Measurements from ENCODE around the gene MCC. TPM values are rescaled to one million over a fixed set of nuclear protein-coding genes. Genes with fewer than 3 reads are reported as not detected.

MCC gene
- total RNA-seq, 3 donors from 2014 or later (not counting 1 experiment from before 2014, with no cell fraction given): 0.68 to 1.8 (median 1.4) TPM

GRCh38 chr5:112977440-112977861, 510.8 kb downstream of the MCC start:
- Histone ChIP-seq H3K36me3 (ENCODE audit: control insufficient read depth, insufficient read depth, low read length) (peaks cover 6% of the 10 kb centered on the region), H3K4me3 (ENCODE audit: low read length) (peak overlapping the region; percentile 90), H3K27me3 (ENCODE audit: control insufficient read depth, insufficient read depth, low read length) (no peaks in the 10 kb centered on the region), H3K4me1 (ENCODE audit: control insufficient read depth, insufficient read depth, low read length) (peaks cover 12% of the 10 kb centered on the region), H3K27ac (ENCODE audit: low read length) (peak overlapping the region; percentile 82), H3K9me3 (ENCODE audit: control insufficient read depth, insufficient read depth, low read length) (no peaks in the 10 kb centered on the region)
- intact Hi-C loops (cut with micrococcal nuclease): no loop called here
- ATAC-seq: no peak
- WGBS (ENCODE audit: insufficient coverage): 1% methylated on average over 13 of the region's 16 CpGs
- Mint-ChIP-seq H3K4me1 (peaks cover 58 to 59% of the 10 kb centered on the region in 2 donors), H3K36me3 (no peaks in the 10 kb centered on the region), H3K27me3 (ENCODE audit: low read depth in 2 of 2) (no peaks in the 10 kb centered on the region), H3K27ac (peak overlapping the region; percentile 87 to 94), H3K9me3 (no peaks in the 10 kb centered on the region), H3K4me3 (peak overlapping the region; percentile 98)
- no peak for TF ChIP-seq CTCF (IDR thresholded peaks at IDR 0.05)
- DNase-seq: peak in 1 of 2 donors; percentile 33

DNA sequence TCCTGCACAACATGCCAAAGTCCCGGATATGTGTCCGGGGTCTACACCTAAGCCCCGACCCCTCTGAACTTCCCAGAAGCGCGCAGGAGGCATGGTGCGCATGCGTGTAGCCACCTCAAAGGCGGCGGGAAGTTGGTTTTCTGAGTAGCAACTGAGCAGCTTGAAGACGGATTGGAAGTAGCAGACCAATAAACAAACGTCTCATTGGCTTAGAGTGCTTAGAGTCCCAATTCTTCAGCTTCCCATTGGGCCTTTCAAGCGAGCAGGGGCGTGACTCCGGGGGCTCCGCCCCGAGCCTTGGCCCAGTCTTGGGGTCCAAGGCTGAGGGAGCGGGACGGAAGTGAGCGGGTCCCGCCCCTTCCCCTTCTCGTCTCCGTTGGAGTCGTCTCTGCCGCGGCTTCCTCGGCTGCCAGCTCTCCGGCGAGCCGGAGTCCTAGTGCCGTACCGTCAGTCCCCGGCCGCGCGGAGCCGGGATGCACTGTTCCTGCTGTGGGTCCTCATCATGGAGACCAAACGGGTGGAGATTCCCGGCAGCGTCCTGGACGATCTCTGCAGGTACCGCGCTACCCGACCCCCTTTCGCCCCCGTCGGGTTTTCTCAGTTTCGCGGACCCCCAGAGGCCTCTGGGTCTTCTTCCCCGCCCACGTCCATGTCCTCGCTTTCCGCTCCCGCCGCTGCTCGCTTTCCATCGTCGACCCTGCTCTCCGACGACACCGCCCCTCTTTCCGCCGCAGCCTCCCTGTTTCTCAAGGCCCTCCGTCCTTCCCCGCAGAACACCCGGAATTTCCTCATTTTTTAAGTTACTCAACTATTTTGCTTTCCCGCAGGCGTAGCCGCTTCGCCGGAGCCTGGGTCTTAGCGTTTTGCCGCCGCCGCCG, 511.6 kb downstream of the MCC start, which contains the start of gene DCP2:
TSS of gene DCP2 (plus strand) at position 367 of the 878 bp plus-strand sequence. CDS start at position 503, 136 bp downstream.
- H3K9me3 Mint-ChIP-seq: no peaks in the 10 kb centered on the region
- H3K27me3 ChIP-seq (ENCODE audit: control insufficient read depth, insufficient read depth, low read length): no peaks in the 10 kb centered on the region
- peaks cover 12% of the 10 kb centered on the region for H3K4me1 ChIP-seq (ENCODE audit: control insufficient read depth, insufficient read depth, low read length)
- peak within 1 kb of the TSS; percentile 90 for H3K4me3 ChIP-seq (ENCODE audit: low read length)
- peak within 1 kb of the TSS; percentile 87 to 94 for H3K27ac Mint-ChIP-seq
- no peak for TF ChIP-seq CTCF (IDR thresholded peaks at IDR 0.05)
- H3K4me3 Mint-ChIP-seq: peak within 1 kb of the TSS; percentile 98
- peaks cover 51 to 53% of the 10 kb centered on the region in 2 donors for H3K4me1 Mint-ChIP-seq
- H3K36me3 Mint-ChIP-seq: no peaks in the 10 kb centered on the region
- H3K27me3 Mint-ChIP-seq (ENCODE audit: low read depth in 2 of 2): no peaks in the 10 kb centered on the region
- intact Hi-C loops (cut with micrococcal nuclease): loop anchor here (1.0 kb wide), 2 partner anchors 46 to 54 kb away; partner anchors contain the start of gene REEP5
- peaks cover 3% of the 10 kb centered on the region for H3K36me3 ChIP-seq (ENCODE audit: control insufficient read depth, insufficient read depth, low read length)
- H3K27ac ChIP-seq (ENCODE audit: low read length): peak within 1 kb of the TSS; percentile 82
- H3K9me3 ChIP-seq (ENCODE audit: control insufficient read depth, insufficient read depth, low read length): no peaks in the 10 kb centered on the region
- WGBS (ENCODE audit: insufficient coverage): under 1% methylated on average over 75 of the region's 75 CpGs
- DNase-seq (peak; percentile 94 to 98), ATAC-seq (peak; percentile 96 to 99 (median 96))

DNA sequence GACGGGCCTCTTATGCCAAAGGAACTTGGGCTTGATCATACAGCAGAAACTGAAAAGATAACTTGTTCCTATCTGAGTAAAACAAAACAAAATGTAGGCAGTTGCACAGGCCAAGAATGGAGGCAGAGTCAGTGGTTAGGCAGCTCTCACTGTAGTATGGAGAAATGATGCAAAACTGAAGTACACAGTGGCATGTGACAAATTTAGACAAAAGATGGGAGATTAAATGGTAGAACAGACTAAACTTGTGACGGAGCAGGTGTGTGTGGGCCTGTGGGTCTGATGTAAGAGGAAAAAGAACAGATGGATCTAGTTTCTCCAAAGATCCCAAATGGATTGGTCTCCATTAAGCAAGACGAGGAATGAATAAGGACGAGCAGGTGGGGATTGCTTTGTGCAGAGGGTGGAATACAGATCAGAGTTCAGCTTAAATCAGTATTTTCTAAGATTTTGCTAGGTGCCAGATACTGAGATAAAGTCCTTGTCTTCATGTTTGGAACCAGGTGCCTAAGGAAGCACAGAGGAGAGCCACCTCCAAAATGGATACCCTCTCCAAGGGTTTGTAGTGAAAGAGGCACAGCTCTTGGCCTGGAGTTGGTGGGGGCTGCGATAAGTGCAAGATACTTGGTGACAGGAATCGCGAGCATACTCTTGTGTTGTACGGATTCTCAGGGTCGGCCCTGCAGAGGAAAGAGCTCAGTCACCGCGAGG, 512.4 kb downstream of the MCC start:
- no peaks in the 10 kb centered on the region for H3K9me3 ChIP-seq (ENCODE audit: control insufficient read depth, insufficient read depth, low read length)
- H3K36me3 Mint-ChIP-seq: no peaks in the 10 kb centered on the region
- peak overlapping the region; percentile 56 for H3K27ac ChIP-seq (ENCODE audit: low read length)
- no peaks in the 10 kb centered on the region for H3K27me3 ChIP-seq (ENCODE audit: control insufficient read depth, insufficient read depth, low read length)
- WGBS (ENCODE audit: insufficient coverage): 36% methylated on average over 11 of the region's 11 CpGs
- H3K27me3 Mint-ChIP-seq (ENCODE audit: low read depth in 2 of 2): no peaks in the 10 kb centered on the region
- H3K4me1 ChIP-seq (ENCODE audit: control insufficient read depth, insufficient read depth, low read length): peaks cover 12% of the 10 kb centered on the region
- intact Hi-C loops (cut with micrococcal nuclease): loop anchor here (1.0 kb wide), 2 partner anchors 46 to 54 kb away; partner anchors contain the start of gene REEP5
- H3K36me3 ChIP-seq (ENCODE audit: control insufficient read depth, insufficient read depth, low read length): peaks cover under 1% of the 10 kb centered on the region
- DNase-seq (no peak), ATAC-seq (peak in 2 of 3 donors; percentile 1 to 14)
- H3K4me3 ChIP-seq (ENCODE audit: low read length): peak overlapping the region; percentile 90
- peaks cover 50 to 51% of the 10 kb centered on the region in 2 donors for H3K4me1 Mint-ChIP-seq
- H3K27ac Mint-ChIP-seq: peak overlapping the region; percentile 87 to 94
- no peak for TF ChIP-seq CTCF (IDR thresholded peaks at IDR 0.05)
- no peaks in the 10 kb centered on the region for H3K9me3 Mint-ChIP-seq
- peak overlapping the region; percentile 98 for H3K4me3 Mint-ChIP-seq

All from natural killer cell (primary cell).